PC-9 (cell line): ENCODE measurements around the gene SERINC2. TPM values are rescaled to one million over a fixed set of nuclear protein-coding genes. Genes with fewer than 3 reads are reported as not detected.
A peak's percentile ranks its signal among the peaks of the same experiment; 100 is the strongest.

Source experiments
- BruUV-seq: library from RNA; stranded (reverse); fragments of 400-500 nt; replicated peaks from 2 replicates; lab custom pipeline; 2021; lab: Mats Ljungman, UMichigan
- CTCF ChIA-PET: fragments of 300-600 bp; sonication (Branson Sonifier 250); formaldehyde crosslinking; loops from one replicate; lab custom pipeline; 2022; ENCODE audit warnings: antibody characterized with exemption; lab: Charles Lee
- POLR2A ChIA-PET: fragments of 300-600 bp; sonication (Branson Sonifier 250); formaldehyde crosslinking; loops from one replicate; lab custom pipeline; 2022; ENCODE audit warnings: antibody characterized with exemption; ENCODE audit not compliant: unreplicated experiment; lab: Charles Lee
- DNase-seq, 2 experiments: peaks; one replicate each; pipeline versions ENCODE4 v3.0.0 to v3.0.0-alpha.2; 2015 to 2022; ENCODE audit warnings: mixed read lengths in 1 of 2
- H2AFZ ChIP-seq: fragments of 200-600 bp; sonication (generic); 2 replicates; pipeline ENCODE4 v1.8.1; 2017; ENCODE audit warnings: antibody characterized with exemption
- H3F3A ChIP-seq: fragments of 200-600 bp; sonication (generic); 2 replicates; pipeline ENCODE4 v1.8.1; 2017; ENCODE audit warnings: antibody characterized with exemption, mild to moderate bottlenecking, low read depth; ENCODE audit not compliant: insufficient read depth
- H3K27ac ChIP-seq: fragments of 200-600 bp; sonication (generic); 2 replicates; pipeline ENCODE4 v1.6.1; 2016; ENCODE audit warnings: mixed run types
- H3K27me3 ChIP-seq: fragments of 200-600 bp; sonication (generic); 2 replicates; pipeline ENCODE4 v1.6.1; 2016; ENCODE audit warnings: low read depth, mixed run types; ENCODE audit not compliant: insufficient read depth
- H3K36me3 ChIP-seq: fragments of 200-600 bp; sonication (generic); 2 replicates; pipeline ENCODE4 v1.6.1; 2016; ENCODE audit warnings: low read depth, mixed run types
- H3K4me1 ChIP-seq: fragments of 200-600 bp; sonication (generic); replicated peaks from 2 replicates; pipeline ENCODE4 v1.6.1; 2016; ENCODE audit warnings: mixed run types; ENCODE audit not compliant: insufficient read depth
- H3K4me2 ChIP-seq: fragments of 200-600 bp; sonication (generic); 2 replicates; pipeline ENCODE4 v1.6.1; 2017; ENCODE audit warnings: mixed run types
- H3K4me3 ChIP-seq: fragments of 200-600 bp; sonication (generic); 2 replicates; pipeline ENCODE4 v1.6.1; 2016; ENCODE audit warnings: mixed run types
- H3K79me2 ChIP-seq: fragments of 200-600 bp; sonication (generic); 2 replicates; pipeline ENCODE4 v1.6.1; 2017; ENCODE audit warnings: low read depth, mixed run types
- H3K9me2 ChIP-seq: fragments of 200-600 bp; sonication (generic); 2 replicates; pipeline ENCODE4 v1.8.1; 2017; ENCODE audit warnings: mild to moderate bottlenecking; ENCODE audit not compliant: insufficient read depth
- H3K9me3 ChIP-seq: fragments of 200-600 bp; sonication (generic); 2 replicates; pipeline ENCODE4 v1.8.1; 2016; ENCODE audit warnings: low read depth; ENCODE audit not compliant: insufficient read depth
- H4K20me1 ChIP-seq: fragments of 200-600 bp; sonication (generic); 2 replicates; pipeline ENCODE4 v1.8.1; 2017; ENCODE audit not compliant: insufficient read depth
- EZH2 ChIP-seq: fragments of 200-600 bp; sonication (generic); IDR thresholded peaks from 2 replicates; pipeline ENCODE4 v1.8.0; 2017; ENCODE audit warnings: antibody characterized with exemption, low read depth
- intact Hi-C: fragments of 100-400 bp; cut with micrococcal nuclease; formaldehyde crosslinking; loops from one replicate; pipeline ENCODE4 v1.10.0; 2022; ENCODE audit not compliant: unreplicated experiment
- total RNA-seq: library from RNA; stranded (reverse); gene quantifications from 2 replicates; pipeline ENCODE4 v1.2.3, GENCODE V29; 2021
- TF ChIP-seq, protein P1 (sequence below): fragments of 200-600 bp; sonication (generic); conservative IDR thresholded peaks from 2 replicates; pipeline ENCODE4 v1.6.1; 2017; ENCODE audit warnings: mixed run types, antibody characterized with exemption, mild to moderate bottlenecking, moderate library complexity

Gene SERINC2
- total RNA-seq, 1 experiment from 2014 or later, result 36.0 TPM

GRCh38 chr1:31387612-31388011 lies 25.4 kb upstream of the SERINC2 start:
- Histone ChIP-seq H3K79me2 (no peaks in the 10 kb centered on the region), H3K27me3 (no peaks in the 10 kb centered on the region), H3K4me2 (no peak overlapping the region), H3F3A (peaks cover 13% of the 10 kb centered on the region; the same call in 1 of the 2 replicates), H4K20me1 (no peaks in the 10 kb centered on the region), H3K36me3 (no peaks in the 10 kb centered on the region), H3K9me2 (no peaks in the 10 kb centered on the region), H3K4me3 (no peak overlapping the region), H3K27ac (no peak overlapping the region), H2AFZ (no peak overlapping the region), H3K9me3 (no peaks in the 10 kb centered on the region), H3K4me1 (peaks cover 24% of the 10 kb centered on the region)
- no TSS peak for BruUV-seq
- ChIA-PET POLR2A (no interaction called here), CTCF (no interaction called here)
- intact Hi-C loops, result no loop called here
- no peak for TF ChIP-seq EZH2
- TF ChIP-seq, protein P1, sequence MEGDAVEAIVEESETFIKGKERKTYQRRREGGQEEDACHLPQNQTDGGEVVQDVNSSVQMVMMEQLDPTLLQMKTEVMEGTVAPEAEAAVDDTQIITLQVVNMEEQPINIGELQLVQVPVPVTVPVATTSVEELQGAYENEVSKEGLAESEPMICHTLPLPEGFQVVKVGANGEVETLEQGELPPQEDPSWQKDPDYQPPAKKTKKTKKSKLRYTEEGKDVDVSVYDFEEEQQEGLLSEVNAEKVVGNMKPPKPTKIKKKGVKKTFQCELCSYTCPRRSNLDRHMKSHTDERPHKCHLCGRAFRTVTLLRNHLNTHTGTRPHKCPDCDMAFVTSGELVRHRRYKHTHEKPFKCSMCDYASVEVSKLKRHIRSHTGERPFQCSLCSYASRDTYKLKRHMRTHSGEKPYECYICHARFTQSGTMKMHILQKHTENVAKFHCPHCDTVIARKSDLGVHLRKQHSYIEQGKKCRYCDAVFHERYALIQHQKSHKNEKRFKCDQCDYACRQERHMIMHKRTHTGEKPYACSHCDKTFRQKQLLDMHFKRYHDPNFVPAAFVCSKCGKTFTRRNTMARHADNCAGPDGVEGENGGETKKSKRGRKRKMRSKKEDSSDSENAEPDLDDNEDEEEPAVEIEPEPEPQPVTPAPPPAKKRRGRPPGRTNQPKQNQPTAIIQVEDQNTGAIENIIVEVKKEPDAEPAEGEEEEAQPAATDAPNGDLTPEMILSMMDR, result no peak
- no peak for DNase-seq

GRCh38 chr1:31389616-31390015 lies 23.4 kb upstream of the SERINC2 start:
- Histone ChIP-seq H3K27ac (peak overlapping the region; percentile 79), H3K36me3 (no peaks in the 10 kb centered on the region), H3K9me2 (no peaks in the 10 kb centered on the region), H3K4me3 (no peak overlapping the region), H3K27me3 (no peaks in the 10 kb centered on the region), H3K79me2 (no peaks in the 10 kb centered on the region), H3F3A (peaks cover 13% of the 10 kb centered on the region; the same call in 1 of the 2 replicates), H3K9me3 (no peaks in the 10 kb centered on the region), H2AFZ (no peak overlapping the region), H3K4me2 (peak overlapping the region; percentile 70), H4K20me1 (no peaks in the 10 kb centered on the region), H3K4me1 (peaks cover 20% of the 10 kb centered on the region)
- BruUV-seq, result no TSS peak
- intact Hi-C loops, result loop anchor here (1.0 kb wide), 1 partner anchor 82 kb away; no protein-coding TSS in a partner anchor
- TF ChIP-seq, protein P1, result no peak
- no peak for TF ChIP-seq EZH2
- ChIA-PET CTCF (interaction anchor here (0.6 kb wide), 2 partner anchors 9 to 227 kb away, joined by 3 to 7 read pairs; no protein-coding TSS in a partner anchor), POLR2A (interaction anchor here (0.7 kb wide), 1 partner anchor 1646 kb away, joined by 3 read pairs; no protein-coding TSS in a partner anchor)
- DNase-seq, result no peak

GRCh38 chr1:31390071-31390470 lies 22.9 kb upstream of the SERINC2 start:
- no peaks in the 10 kb centered on the region for H4K20me1 ChIP-seq
- H3K4me1 ChIP-seq, result peaks cover 20% of the 10 kb centered on the region
- H3K9me3 ChIP-seq, result no peaks in the 10 kb centered on the region
- peak; percentile 82 to 90 for DNase-seq
- POLR2A ChIA-PET, result interaction anchor here (0.7 kb wide), 1 partner anchor 1646 kb away, joined by 3 read pairs; no protein-coding TSS in a partner anchor
- H3K4me2 ChIP-seq, result peak overlapping the region; percentile 70
- no peak overlapping the region for H3K4me3 ChIP-seq
- no peaks in the 10 kb centered on the region for H3K79me2 ChIP-seq
- no peaks in the 10 kb centered on the region for H3K36me3 ChIP-seq
- no peak overlapping the region for H2AFZ ChIP-seq
- peaks cover 13% of the 10 kb centered on the region; the same call in 1 of the 2 replicates for H3F3A ChIP-seq
- CTCF ChIA-PET, result interaction anchor here (0.6 kb wide), 2 partner anchors 9 to 228 kb away, joined by 3 to 7 read pairs; no protein-coding TSS in a partner anchor
- BruUV-seq, result no TSS peak
- no peak for TF ChIP-seq EZH2
- TF ChIP-seq, protein P1, result no peak
- H3K27ac ChIP-seq, result peak overlapping the region; percentile 79
- H3K9me2 ChIP-seq, result no peaks in the 10 kb centered on the region
- intact Hi-C loops, result loop anchor here (1.0 kb wide), 1 partner anchor 81 kb away; no protein-coding TSS in a partner anchor
- no peaks in the 10 kb centered on the region for H3K27me3 ChIP-seq
